Hepatocyte (in vitro differentiated cells): ENCODE measurements around the gene NTNG1.

Experiments
- CTCF ChIP-seq: fragments of 200-600 bp; sonication (generic); IDR thresholded peaks from 2 replicates; pipeline ENCODE4 v1.5.1; 2016; ENCODE audit warnings: antibody characterized with exemption, mild to moderate bottlenecking; ENCODE audit not compliant: poor library complexity
- EZH2 ChIP-seq: fragments of 200-600 bp; sonication (generic); IDR thresholded peaks from 2 replicates; pipeline ENCODE4 v1.6.1; 2016; ENCODE audit warnings: antibody characterized with exemption, mild to moderate bottlenecking, borderline replicate concordance

GRCh38 chr1:107286125-107286524 is 145.3 kb downstream of the NTNG1 start:
- TF ChIP-seq CTCF (no peak), EZH2 (no peak)
